ENCODE results near the gene GIPC1. TPM values are rescaled to one million over a fixed set of nuclear protein-coding genes. Genes with fewer than 3 reads are reported as not detected.
A peak's percentile ranks its signal among the peaks of the same experiment; 100 is the strongest.
"Not testable (repeated sequence)": the region's sequence is repeated elsewhere in the genome, so short reads cannot be mapped to it uniquely, and the experiment has no call there.

The GIPC1 gene, protein sequence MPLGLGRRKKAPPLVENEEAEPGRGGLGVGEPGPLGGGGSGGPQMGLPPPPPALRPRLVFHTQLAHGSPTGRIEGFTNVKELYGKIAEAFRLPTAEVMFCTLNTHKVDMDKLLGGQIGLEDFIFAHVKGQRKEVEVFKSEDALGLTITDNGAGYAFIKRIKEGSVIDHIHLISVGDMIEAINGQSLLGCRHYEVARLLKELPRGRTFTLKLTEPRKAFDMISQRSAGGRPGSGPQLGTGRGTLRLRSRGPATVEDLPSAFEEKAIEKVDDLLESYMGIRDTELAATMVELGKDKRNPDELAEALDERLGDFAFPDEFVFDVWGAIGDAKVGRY
- 133 and 141 TPM in 2 replicates for total RNA-seq (2012; rRNA removed)

DNA sequence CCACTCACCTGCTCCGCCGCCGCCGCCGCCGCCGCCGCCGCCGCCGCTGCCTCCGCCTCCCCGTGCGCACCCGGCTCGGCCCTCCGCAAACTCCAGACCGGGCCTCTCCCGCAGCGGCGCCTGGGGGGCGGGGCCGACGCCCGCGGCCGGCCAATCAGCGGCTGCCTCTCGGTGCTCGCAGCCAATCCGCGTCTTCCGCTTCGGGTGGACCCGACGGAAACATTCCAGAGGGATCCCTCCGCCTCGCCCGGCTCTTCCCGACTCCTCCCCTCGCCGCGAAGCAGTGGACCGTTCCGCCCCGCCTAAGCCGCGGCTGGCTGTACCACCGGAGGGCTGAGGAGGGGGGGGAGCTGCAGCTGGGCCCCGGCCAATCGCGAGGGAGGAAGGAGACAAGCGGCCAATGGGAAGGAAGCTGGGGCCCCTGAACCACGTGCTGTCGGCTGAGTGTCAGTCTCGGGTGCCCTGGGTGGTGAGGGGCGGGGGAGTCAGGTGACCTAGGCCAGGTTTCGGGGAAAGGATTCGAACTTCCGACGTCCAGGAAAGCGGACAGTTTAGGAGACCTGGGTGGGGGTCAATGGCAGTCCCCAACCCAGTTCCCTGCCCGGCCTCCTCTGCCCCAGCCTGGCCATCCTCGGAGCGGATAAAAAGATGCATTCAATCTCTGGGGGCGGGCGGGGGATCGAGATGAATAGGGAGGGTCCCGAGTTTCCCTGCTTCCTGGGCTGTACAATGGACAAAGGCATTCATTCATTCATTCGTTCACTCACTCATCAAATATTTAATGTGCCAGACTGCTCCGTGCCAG is at the start of gene GIPC1:
TSS of gene GIPC1 (minus strand) at position 99 of the 805 bp plus-strand sequence. CDS start 13,151 bp downstream, outside the sequence.
- Histone ChIP-seq H3K27me3 (ENCODE audit: control insufficient read depth, insufficient read depth, low read length) (no peaks in the 10 kb centered on the region), H3K9me3 (replicated peaks; ENCODE audit: low read length) (no peaks in the 10 kb centered on the region), H3K4me1 (ENCODE audit: control insufficient read depth, insufficient read depth, low read length) (peaks cover 23% of the 10 kb centered on the region), H3K4me3 (ENCODE audit: low read length) (peak within 1 kb of the TSS; percentile 83), H3K36me3 (ENCODE audit: insufficient read depth, low read length) (peaks cover 12% of the 10 kb centered on the region), H3K9ac (ENCODE audit: low read depth, low read length) (peak within 1 kb of the TSS; percentile 78), H3K4me2 (ENCODE audit: low read length) (peak within 1 kb of the TSS; percentile 95)

DNA sequence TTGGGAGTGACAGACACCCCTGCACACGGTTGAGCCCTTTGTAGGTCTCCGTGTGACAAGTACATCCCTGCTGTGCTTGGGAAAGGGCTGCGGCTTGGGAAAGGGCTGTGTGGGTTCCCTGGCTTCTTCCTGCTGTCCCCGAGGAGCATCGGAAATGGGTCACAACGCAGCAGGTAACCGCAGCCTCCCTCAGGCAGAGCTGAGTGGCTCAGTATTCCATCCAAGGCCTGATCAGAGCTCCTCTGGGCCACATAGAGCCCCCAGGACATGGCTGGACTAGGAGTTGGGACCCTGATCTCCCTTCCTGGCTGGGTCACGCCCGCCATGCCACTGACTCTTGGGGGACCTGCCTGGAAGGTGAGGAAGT is 49.8 kb upstream of the GIPC1 start:
- H3K9ac ChIP-seq (ENCODE audit: low read depth, low read length): no peak overlapping the region
- no peak overlapping the region for H3K4me3 ChIP-seq (ENCODE audit: low read length)
- peak overlapping the region; percentile 63 for H3K4me2 ChIP-seq (ENCODE audit: low read length)
- no peaks in the 10 kb centered on the region for H3K36me3 ChIP-seq (ENCODE audit: insufficient read depth, low read length)
- peaks cover 15% of the 10 kb centered on the region for H3K4me1 ChIP-seq (ENCODE audit: control insufficient read depth, insufficient read depth, low read length)
- H3K9me3 ChIP-seq (replicated peaks; ENCODE audit: low read length): no peaks in the 10 kb centered on the region
- no peaks in the 10 kb centered on the region for H3K27me3 ChIP-seq (ENCODE audit: control insufficient read depth, insufficient read depth, low read length)

DNA sequence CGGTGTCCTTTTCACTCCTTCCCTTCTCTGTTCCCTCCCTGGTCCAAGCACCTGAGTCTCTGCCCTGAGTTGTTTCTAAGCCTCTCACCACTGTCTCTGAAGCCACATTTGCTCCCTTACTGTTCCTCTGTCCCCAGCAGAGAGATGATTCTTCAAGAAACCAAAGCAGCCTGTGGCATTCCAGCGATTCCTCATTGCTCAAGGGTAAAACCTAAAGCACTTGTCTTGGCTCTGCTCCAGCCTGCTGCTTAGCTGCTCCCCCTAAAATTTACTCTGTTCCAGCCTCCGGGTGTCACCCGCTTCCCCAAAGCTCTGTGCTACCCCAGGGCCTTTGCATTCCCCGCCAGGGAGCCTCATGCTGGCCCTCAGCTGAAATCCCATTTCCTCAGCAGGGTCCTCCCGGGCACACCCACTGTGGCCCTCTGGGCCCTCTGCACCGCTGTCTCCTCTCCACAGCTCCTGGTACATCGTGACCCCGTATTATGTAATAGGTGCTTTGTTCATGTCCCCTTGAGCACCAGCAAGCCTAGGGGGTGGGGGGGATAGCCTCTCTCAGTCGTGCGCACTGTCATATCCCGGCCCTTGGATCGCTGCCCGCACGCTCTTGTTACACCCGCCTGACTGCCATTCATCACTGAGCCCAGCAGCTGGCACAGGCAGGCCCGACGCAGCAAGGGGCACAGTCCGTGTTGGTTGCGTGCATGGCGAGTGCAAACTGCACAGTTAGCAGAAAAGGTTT is 49.2 kb upstream of the GIPC1 start:
- no peak overlapping the region for H3K9ac ChIP-seq (ENCODE audit: low read depth, low read length)
- H3K9me3 ChIP-seq (replicated peaks; ENCODE audit: low read length): no peaks in the 10 kb centered on the region
- H3K4me3 ChIP-seq (ENCODE audit: low read length): peak overlapping the region; percentile 26
- no peaks in the 10 kb centered on the region for H3K36me3 ChIP-seq (ENCODE audit: insufficient read depth, low read length)
- H3K4me2 ChIP-seq (ENCODE audit: low read length): peak overlapping the region; percentile 63
- H3K4me1 ChIP-seq (ENCODE audit: control insufficient read depth, insufficient read depth, low read length): peaks cover 15% of the 10 kb centered on the region
- H3K27me3 ChIP-seq (ENCODE audit: control insufficient read depth, insufficient read depth, low read length): no peaks in the 10 kb centered on the region

DNA sequence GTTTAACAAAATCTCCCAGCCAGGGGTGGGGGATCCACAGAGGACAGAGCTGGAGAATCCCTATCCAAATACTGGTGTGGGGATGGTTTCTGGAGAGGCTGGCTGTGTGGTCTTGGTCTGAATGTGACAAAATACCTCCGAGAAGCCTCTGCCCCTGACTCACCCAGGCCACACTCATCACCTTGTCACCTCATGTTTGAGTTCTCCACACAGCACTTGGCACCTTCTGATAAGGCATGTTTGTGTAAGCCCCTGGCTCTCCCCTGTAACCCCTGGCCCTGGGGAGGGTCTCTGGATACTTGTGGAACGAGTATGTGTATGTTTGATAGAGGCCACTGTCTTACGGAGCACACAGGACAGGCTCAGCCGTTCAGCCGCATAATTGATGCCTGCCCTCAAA is 48.1 kb upstream of the GIPC1 start:
- H3K9ac ChIP-seq (ENCODE audit: low read depth, low read length): no peak overlapping the region
- no peaks in the 10 kb centered on the region for H3K9me3 ChIP-seq (replicated peaks; ENCODE audit: low read length)
- no peak overlapping the region for H3K4me3 ChIP-seq (ENCODE audit: low read length)
- H3K27me3 ChIP-seq (ENCODE audit: control insufficient read depth, insufficient read depth, low read length): no peaks in the 10 kb centered on the region
- peaks cover 15% of the 10 kb centered on the region for H3K4me1 ChIP-seq (ENCODE audit: control insufficient read depth, insufficient read depth, low read length)
- H3K4me2 ChIP-seq (ENCODE audit: low read length): no peak overlapping the region
- H3K36me3 ChIP-seq (ENCODE audit: insufficient read depth, low read length): no peaks in the 10 kb centered on the region

DNA sequence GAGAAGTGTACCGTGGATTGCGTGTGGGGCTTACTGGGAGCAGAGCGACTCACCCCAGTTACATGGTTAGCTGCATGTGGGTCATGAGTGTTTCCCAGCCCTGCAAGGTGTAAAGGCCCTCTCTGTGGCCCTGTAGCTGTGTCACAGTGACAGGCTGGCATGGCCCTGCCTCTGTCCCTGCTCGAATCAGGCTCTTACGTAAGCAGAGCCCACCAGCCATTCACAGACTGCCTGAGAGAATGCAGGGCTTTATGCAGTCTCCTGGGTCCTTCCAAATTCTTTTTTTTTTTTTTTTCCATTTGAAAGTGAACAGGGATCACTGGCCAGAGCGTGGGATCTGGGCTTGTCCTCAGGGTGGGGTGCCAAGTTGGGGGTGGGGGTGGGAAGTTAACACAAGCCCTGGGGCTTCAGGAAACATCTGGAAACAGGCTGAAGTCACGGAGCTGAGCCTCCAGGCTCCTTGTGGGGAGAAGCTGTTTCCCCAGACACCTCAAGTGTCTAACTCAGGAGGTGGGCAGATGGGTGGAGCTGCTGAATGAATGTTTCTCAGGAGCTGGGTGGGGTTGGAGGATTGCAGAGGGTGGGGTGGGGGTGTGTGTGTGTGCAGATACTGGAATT is 46.9 kb upstream of the GIPC1 start:
- Histone ChIP-seq H3K36me3 (ENCODE audit: insufficient read depth, low read length) (no peaks in the 10 kb centered on the region), H3K4me2 (ENCODE audit: low read length) (no peak overlapping the region), H3K4me3 (ENCODE audit: low read length) (no peak overlapping the region), H3K4me1 (ENCODE audit: control insufficient read depth, insufficient read depth, low read length) (peaks cover 15% of the 10 kb centered on the region), H3K27me3 (ENCODE audit: control insufficient read depth, insufficient read depth, low read length) (no peaks in the 10 kb centered on the region), H3K9me3 (replicated peaks; ENCODE audit: low read length) (no peaks in the 10 kb centered on the region), H3K9ac (ENCODE audit: low read depth, low read length) (no peak overlapping the region)

DNA sequence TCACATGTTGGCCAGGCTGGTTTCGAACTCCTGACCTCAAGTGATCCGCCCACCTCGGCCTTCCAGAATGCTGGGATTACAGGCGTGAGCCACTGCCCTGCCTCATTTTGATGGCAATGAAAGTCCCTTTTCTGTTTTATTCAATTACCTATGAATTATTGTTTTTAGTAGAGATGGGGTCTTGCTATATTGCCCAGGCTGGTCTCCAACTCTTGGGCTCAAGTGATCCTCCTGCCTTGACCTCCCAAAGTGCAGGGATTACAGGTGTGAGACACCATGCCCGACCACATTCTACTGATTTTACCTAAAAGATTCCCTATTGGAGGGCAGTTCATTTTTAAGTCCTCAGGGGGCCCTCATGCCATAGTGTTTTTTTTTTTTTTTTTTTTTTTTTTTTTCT is 46.1 kb upstream of the GIPC1 start:
- H3K9me3 ChIP-seq (replicated peaks; ENCODE audit: low read length); H3K27me3 ChIP-seq (ENCODE audit: control insufficient read depth, insufficient read depth, low read length); H3K4me2 ChIP-seq (ENCODE audit: low read length); H3K4me3 ChIP-seq (ENCODE audit: low read length); H3K9ac ChIP-seq (ENCODE audit: low read depth, low read length); H3K36me3 ChIP-seq (ENCODE audit: insufficient read depth, low read length): not testable (repeated sequence)
- H3K4me1 ChIP-seq (ENCODE audit: control insufficient read depth, insufficient read depth, low read length): peaks cover 15% of the 10 kb centered on the region

DNA sequence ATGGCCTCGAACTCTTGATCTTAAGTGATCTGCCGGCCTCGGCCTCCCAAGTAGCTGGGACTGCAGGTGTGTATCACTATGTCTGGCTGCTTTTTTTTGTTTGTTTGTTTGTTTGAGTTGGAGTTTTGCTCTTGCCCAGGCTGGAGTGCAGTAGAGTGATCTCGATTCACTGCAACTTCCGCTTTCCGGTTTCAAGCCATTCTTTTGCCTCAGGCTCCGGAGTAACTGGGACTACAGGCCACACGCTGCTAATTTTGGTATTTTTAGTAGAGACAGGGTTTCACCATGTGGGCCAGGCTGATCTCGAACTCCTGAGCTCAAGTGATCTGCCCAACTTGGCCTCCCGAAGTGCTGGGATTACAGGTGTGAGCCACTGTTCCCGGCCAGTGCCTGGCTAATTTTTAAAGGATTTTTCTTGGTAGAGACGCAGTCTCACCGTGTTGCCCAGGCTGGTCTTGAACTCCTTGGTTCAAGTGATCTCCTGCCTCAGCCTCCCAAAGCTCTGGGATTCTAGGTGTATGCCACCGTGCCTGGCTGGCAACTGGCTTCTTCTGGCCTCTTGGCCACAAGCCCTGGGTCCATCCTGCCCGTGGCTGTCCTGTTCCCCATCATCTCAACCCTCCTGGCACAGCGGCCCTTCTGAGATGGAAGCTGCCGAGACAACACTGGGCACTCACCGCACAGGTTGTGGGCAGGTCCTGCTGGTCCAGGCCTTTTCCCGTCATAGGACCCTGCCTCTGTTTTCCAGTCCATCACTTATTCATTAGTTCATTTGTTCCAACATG is 45.0 kb upstream of the GIPC1 start:
- no peak overlapping the region for H3K9ac ChIP-seq (ENCODE audit: low read depth, low read length)
- H3K36me3 ChIP-seq (ENCODE audit: insufficient read depth, low read length): no peaks in the 10 kb centered on the region
- peaks cover 14% of the 10 kb centered on the region for H3K4me1 ChIP-seq (ENCODE audit: control insufficient read depth, insufficient read depth, low read length)
- H3K9me3 ChIP-seq (replicated peaks; ENCODE audit: low read length): no peaks in the 10 kb centered on the region
- no peak overlapping the region for H3K4me3 ChIP-seq (ENCODE audit: low read length)
- H3K27me3 ChIP-seq (ENCODE audit: control insufficient read depth, insufficient read depth, low read length): no peaks in the 10 kb centered on the region
- no peak overlapping the region for H3K4me2 ChIP-seq (ENCODE audit: low read length)

DNA sequence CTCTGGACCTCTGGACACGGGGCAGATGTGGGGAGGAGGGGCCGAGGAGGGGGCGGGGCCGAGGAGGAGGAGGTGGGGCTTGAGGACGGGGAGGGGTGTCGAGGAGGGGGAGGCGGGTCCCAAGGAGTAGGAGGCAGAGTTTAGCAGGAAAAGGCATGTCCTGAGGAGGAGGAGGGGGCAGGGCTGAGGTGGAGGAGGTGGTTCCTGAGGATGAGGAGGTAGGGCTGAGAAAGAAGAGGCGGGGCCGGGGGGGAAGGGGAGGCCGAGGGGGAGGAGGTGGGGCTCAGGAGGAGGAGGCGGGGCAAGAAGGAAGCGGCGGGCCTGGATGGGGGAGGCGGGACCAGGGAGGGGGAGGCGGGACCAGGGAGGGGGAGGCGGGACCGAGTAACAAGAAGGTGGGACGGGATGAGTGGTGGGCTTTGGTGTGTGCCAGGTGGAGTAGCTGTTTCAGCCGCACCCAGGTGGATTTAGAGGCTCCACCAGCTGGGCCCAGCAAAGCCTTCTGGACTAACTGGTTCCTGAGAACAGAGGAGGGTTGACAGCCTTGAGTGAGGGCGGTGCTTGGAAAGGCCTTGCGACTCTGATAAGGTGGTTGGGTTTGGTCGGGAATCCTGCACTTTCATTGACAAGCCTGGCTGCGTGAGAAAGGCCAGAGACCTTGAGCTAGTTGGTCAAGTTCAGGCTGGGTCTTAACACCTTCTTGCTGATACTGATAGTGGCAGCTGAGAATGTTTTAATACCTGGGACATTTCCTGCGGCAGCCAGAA is 41.2 kb upstream of the GIPC1 start:
- H3K4me3 ChIP-seq (ENCODE audit: low read length): no peak overlapping the region

DNA sequence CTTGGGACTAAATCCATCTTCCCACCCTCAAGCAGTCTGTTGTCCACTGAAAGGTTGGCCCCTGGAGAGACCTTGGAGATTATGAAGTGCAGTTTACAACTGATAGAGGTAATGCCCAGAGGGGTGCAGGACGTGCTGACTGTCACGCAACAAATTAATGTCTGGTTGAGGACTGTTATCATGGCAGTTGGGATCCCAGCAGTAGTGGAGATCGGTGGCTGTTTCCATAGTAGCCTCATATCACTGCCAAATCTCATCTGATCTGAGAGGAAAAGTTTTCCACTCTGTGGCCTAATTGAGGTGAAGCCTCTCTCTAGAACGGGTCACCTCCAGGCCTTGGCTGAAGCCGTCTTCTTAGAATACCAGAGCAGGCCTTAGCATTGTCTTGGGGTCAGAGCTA is 37.5 kb upstream of the GIPC1 start:
- Histone ChIP-seq H3K9ac (ENCODE audit: low read depth, low read length) (no peak overlapping the region), H3K4me2 (ENCODE audit: low read length) (no peak overlapping the region), H3K9me3 (replicated peaks; ENCODE audit: low read length) (no peaks in the 10 kb centered on the region), H3K27me3 (ENCODE audit: control insufficient read depth, insufficient read depth, low read length) (no peaks in the 10 kb centered on the region), H3K4me3 (ENCODE audit: low read length) (no peak overlapping the region), H3K36me3 (ENCODE audit: insufficient read depth, low read length) (no peaks in the 10 kb centered on the region), H3K4me1 (ENCODE audit: control insufficient read depth, insufficient read depth, low read length) (peaks cover 5% of the 10 kb centered on the region)

More for the DNA sequence above, 41.2 kb upstream of the GIPC1 start:
- Histone ChIP-seq H3K4me2 (ENCODE audit: low read length) (no peak overlapping the region), H3K36me3 (ENCODE audit: insufficient read depth, low read length) (no peaks in the 10 kb centered on the region), H3K27me3 (ENCODE audit: control insufficient read depth, insufficient read depth, low read length) (no peaks in the 10 kb centered on the region), H3K4me1 (ENCODE audit: control insufficient read depth, insufficient read depth, low read length) (no peaks in the 10 kb centered on the region), H3K9me3 (replicated peaks; ENCODE audit: low read length) (no peaks in the 10 kb centered on the region), H3K9ac (ENCODE audit: low read depth, low read length) (no peak overlapping the region)

DNA sequence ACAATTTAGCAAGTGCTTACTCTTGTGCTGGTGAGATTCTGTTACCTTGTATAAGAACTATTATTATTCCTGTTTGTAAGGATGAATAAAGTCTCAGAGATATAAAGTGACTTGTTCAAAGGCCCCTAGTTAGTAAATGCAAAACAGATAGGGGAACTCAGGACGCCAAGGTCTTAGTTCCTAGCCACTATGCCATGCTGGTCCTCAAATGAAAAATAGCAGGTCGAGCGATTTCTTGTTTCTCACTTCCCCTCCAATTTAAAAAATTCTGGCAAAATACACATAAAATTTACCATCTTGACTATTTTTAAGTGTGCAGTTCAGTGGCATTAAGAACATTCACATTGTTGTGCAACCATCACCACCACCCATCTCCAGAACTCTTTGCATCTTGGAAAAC is 34.6 kb upstream of the GIPC1 start:
- Histone ChIP-seq H3K36me3 (ENCODE audit: insufficient read depth, low read length) (no peaks in the 10 kb centered on the region), H3K9me3 (replicated peaks; ENCODE audit: low read length) (no peaks in the 10 kb centered on the region), H3K4me1 (ENCODE audit: control insufficient read depth, insufficient read depth, low read length) (peaks cover 13% of the 10 kb centered on the region), H3K9ac (ENCODE audit: low read depth, low read length) (peak overlapping the region; percentile 82), H3K27me3 (ENCODE audit: control insufficient read depth, insufficient read depth, low read length) (no peaks in the 10 kb centered on the region), H3K4me3 (ENCODE audit: low read length) (peak overlapping the region; percentile 94), H3K4me2 (ENCODE audit: low read length) (peak overlapping the region; percentile 91)

Measured in skeletal muscle satellite cell (primary cell).